HepG2 (cell line): ENCODE data around the gene SYNM. TPM values are rescaled to one million over a fixed set of nuclear protein-coding genes. Genes with fewer than 3 reads are reported as not detected.
A peak's percentile ranks its signal among the peaks of the same experiment; 100 is the strongest.

Experiments
- ATAC-seq: fragments of 200-7000 bp; cut with Tn5 transposase; 3 replicates; pipeline ENCODE4 v1.9.1; 2020; ENCODE audit warnings: mild to moderate bottlenecking, moderate library complexity
- BruUV-seq: library from RNA; stranded (reverse); fragments of 400-500 nt; replicated peaks from 2 replicates; lab custom pipeline; 2021; lab: Mats Ljungman, UMichigan
- CTCF ChIA-PET: fragments of 300-600 bp; formaldehyde crosslinking; extraction: SDS; loops from one replicate; lab custom pipeline; 2021; ENCODE audit warnings: low total read pairs, inconsistent platforms, low intra/inter-chr PET ratio; lab: Yijun Ruan, JAX
- POLR2A ChIA-PET: fragments of 350-600 bp; sonication (Branson Sonifier 250); formaldehyde crosslinking; loops from one replicate; lab custom pipeline; 2020; ENCODE audit warnings: antibody characterized with exemption, inconsistent platforms; lab: Yijun Ruan, JAX
- DNase-seq: peaks from one replicate; pipeline ENCODE4 v3.0.0-alpha.2; 2015; ENCODE audit warnings: low spot score
- FAIRE-seq: peaks from 3 replicates; lab custom pipeline; 2011; peaks lifted over from hg19 to GRCh38; lab: Jason Lieb, UNC
- H2AFZ ChIP-seq: one replicate; pipeline ENCODE4 v1.6.1; 2011; ENCODE audit warnings: low read length, inconsistent platforms
- H3K27ac ChIP-seq: fragments of 300-600 bp; 3 replicates; pipeline ENCODE4 v1.8.0; 2011; ENCODE audit warnings: mixed run types, mild to moderate bottlenecking, mixed read lengths, low read length, inconsistent platforms; ENCODE audit not compliant: insufficient read depth; ENCODE audit errors: extremely low read length
- H3K27me3 ChIP-seq, 2 experiments: fragments of 200-600 bp in 1 of 2; 2 replicates in 1 of 2; 3 replicates in 1 of 2; pipeline versions ENCODE4 v1.6.0 to v1.8.0; 2011; ENCODE audit warnings: low read length in 2 of 2, mild to moderate bottlenecking in 2 of 2, moderate library complexity in 2 of 2, inconsistent platforms in 1 of 2; ENCODE audit not compliant: insufficient read depth in 2 of 2, control insufficient read depth in 1 of 2
- H3K36me3 ChIP-seq, 2 experiments: fragments of 200-600 bp in 1 of 2; replicated peaks in 1 of 2; 2 replicates in 1 of 2; 3 replicates in 1 of 2; pipeline versions ENCODE4 v1.5.1 to v1.8.0; 2011; ENCODE audit warnings: low read length in 2 of 2, inconsistent platforms in 1 of 2; ENCODE audit not compliant: insufficient read depth in 2 of 2, control insufficient read depth in 1 of 2
- H3K4me1 ChIP-seq: 2 replicates; pipeline ENCODE4 v1.5.1; 2012; ENCODE audit warnings: low read length, inconsistent platforms; ENCODE audit not compliant: insufficient read depth
- H3K4me2 ChIP-seq: 2 replicates; pipeline ENCODE4 v1.6.0; 2011; ENCODE audit warnings: low read depth, low read length, inconsistent platforms
- H3K4me3 ChIP-seq, 3 experiments: fragments of 200-600 bp in 1 of 3; sonication (generic), shearing (Covaris generic) in 1 of 3; replicated peaks in 1 of 3; 2 replicates each; pipeline ENCODE4 v1.5.1; 2011 to 2016; ENCODE audit warnings: low read length in 3 of 3, inconsistent platforms in 2 of 3, low read depth in 2 of 3, mild to moderate bottlenecking in 2 of 3, control low read depth in 1 of 3, mixed read lengths in 1 of 3; ENCODE audit not compliant: insufficient read depth in 1 of 3
- H3K79me2 ChIP-seq: one replicate; pipeline ENCODE4 v1.6.1; 2011; ENCODE audit warnings: low read length, inconsistent platforms; ENCODE audit not compliant: insufficient read depth
- H3K9ac ChIP-seq: 2 replicates; pipeline ENCODE4 v1.6.0; 2011; ENCODE audit warnings: mild to moderate bottlenecking, low read depth, low read length, inconsistent platforms; ENCODE audit not compliant: insufficient read depth
- H3K9me3 ChIP-seq: 2 replicates; pipeline ENCODE4 v1.5.1; 2012; ENCODE audit warnings: mild to moderate bottlenecking, low read length
- H4K20me1 ChIP-seq: 2 replicates; pipeline ENCODE4 v1.6.0; 2011; ENCODE audit warnings: inconsistent platforms, mild to moderate bottlenecking, low read length, moderate library complexity; ENCODE audit not compliant: insufficient read depth
- CAMTA2 ChIP-seq: sonication (generic); formaldehyde crosslinking; IDR thresholded peaks from 2 replicates; pipeline ENCODE4 v1.4.0; 2020; ENCODE audit warnings: mild to moderate bottlenecking, missing genetic modification reagents, borderline replicate concordance
- CBX5 ChIP-seq: sonication (generic); formaldehyde crosslinking; IDR thresholded peaks from 2 replicates; pipeline ENCODE4 v1.4.0; 2020; ENCODE audit warnings: missing genetic modification reagents, borderline replicate concordance
- KAT2B ChIP-seq: fragments of 150-350 bp; IDR thresholded peaks from 2 replicates; pipeline ENCODE4 v1.6.1; 2014; ENCODE audit warnings: low read depth, low read length, borderline replicate concordance
- MXI1 ChIP-seq: IDR thresholded peaks from 3 replicates; pipeline ENCODE4 v1.6.1; 2012; ENCODE audit warnings: low read depth, low read length, inconsistent platforms, borderline replicate concordance
- NFE2L2 ChIP-seq: fragments of 150-350 bp; IDR thresholded peaks from 2 replicates; pipeline ENCODE4 v1.6.1; 2014; ENCODE audit warnings: low read length
- NFKB2 ChIP-seq: sonication (generic); formaldehyde crosslinking; IDR thresholded peaks from 2 replicates; pipeline ENCODE4 v1.4.0; 2020; ENCODE audit warnings: missing genetic modification reagents, borderline replicate concordance
- PAWR ChIP-seq: sonication (generic); formaldehyde crosslinking; IDR thresholded peaks from 2 replicates; pipeline ENCODE4 v1.4.0; 2020; ENCODE audit warnings: missing genetic modification reagents, mild to moderate bottlenecking, borderline replicate concordance
- RBM22 ChIP-seq: fragments of 200-400 bp; formaldehyde crosslinking; optimal IDR thresholded peaks from 2 replicates; pipeline ENCODE3; 2017; ENCODE audit warnings: mild to moderate bottlenecking, low read length, moderate library complexity
- SMAD9 ChIP-seq: sonication (generic); formaldehyde crosslinking; IDR thresholded peaks from 2 replicates; pipeline ENCODE4 v1.5.1; 2020; ENCODE audit warnings: mild to moderate bottlenecking, missing genetic modification reagents
- ZNF124 ChIP-seq: sonication (generic); formaldehyde crosslinking; IDR thresholded peaks from 2 replicates; pipeline ENCODE4 v1.4.0; 2020; ENCODE audit warnings: missing genetic modification reagents
- WGBS: methylation state at CpG from one replicate; pipeline ENCODE4 v1.1.6; 2017; ENCODE audit warnings: low lambda C conversion rate; 5-methylcytosine and 5-hydroxymethylcytosine counted together
- in situ Hi-C: cut with HindIII; loops from 2 replicates; pipeline ENCODE4 v1.10.0; 2017; ENCODE audit warnings: low pct_unique_long_range_greater_than_20kb; ENCODE audit not compliant: extremely low pct_ligation_motif_present
- intact Hi-C: fragments of 100-400 bp; cut with micrococcal nuclease; formaldehyde crosslinking; loops from one replicate; pipeline ENCODE4 v1.10.0; 2022; ENCODE audit not compliant: unreplicated experiment
- polyA plus RNA-seq, 8 experiments: library from polyadenylated mRNA; depleted of rRNA in 3 of 8; stranded (reverse) in 7 of 8; unstranded in 1 of 8; fragments of >200 nt; fragmentation: Illumina TruSeq in 4 of 8; extraction: Trizol in 4 of 8; gene quantifications; 2 replicates each; pipeline versions ENCODE4 v1.2.1 to v1.2.3, GENCODE V29; 2011 to 2016; ENCODE audit warnings: low read depth in 4 of 8, missing spikeins in 1 of 8, mixed read lengths in 1 of 8; ENCODE audit not compliant: insufficient read depth in 1 of 8
- total RNA-seq, 5 experiments: library from RNA; depleted of rRNA; stranded (reverse); fragments of >200 nt; fragmentation: Illumina TruSeq; extraction: Trizol; gene quantifications; 2 replicates each; pipeline ENCODE4 v1.2.3, GENCODE V29; 2016; ENCODE audit warnings: low read depth in 1 of 5
- TF ChIP-seq, protein P1 (sequence below): sonication (generic); formaldehyde crosslinking; IDR thresholded peaks from 2 replicates; pipeline ENCODE4 v1.5.0; 2020; ENCODE audit warnings: mild to moderate bottlenecking, missing genetic modification reagents
- TF ChIP-seq, protein P2 (sequence below): sonication (generic); formaldehyde crosslinking; IDR thresholded peaks from one replicate; pipeline ENCODE4 v1.5.1; 2020; ENCODE audit warnings: mild to moderate bottlenecking, missing genetic modification reagents; ENCODE audit errors: not compliant biosample characterization
- TF ChIP-seq, protein P3 (sequence below): IDR thresholded peaks from 2 replicates; pipeline ENCODE4 v1.6.1; 2018; ENCODE audit warnings: missing genetic modification reagents

SYNM gene
- total and polyA plus RNA-seq, 2 of the 13 experiments (the other 11 are each of a cell fraction or from before 2014, with no cell fraction given): 1.1 to 3.7 TPM

DNA sequence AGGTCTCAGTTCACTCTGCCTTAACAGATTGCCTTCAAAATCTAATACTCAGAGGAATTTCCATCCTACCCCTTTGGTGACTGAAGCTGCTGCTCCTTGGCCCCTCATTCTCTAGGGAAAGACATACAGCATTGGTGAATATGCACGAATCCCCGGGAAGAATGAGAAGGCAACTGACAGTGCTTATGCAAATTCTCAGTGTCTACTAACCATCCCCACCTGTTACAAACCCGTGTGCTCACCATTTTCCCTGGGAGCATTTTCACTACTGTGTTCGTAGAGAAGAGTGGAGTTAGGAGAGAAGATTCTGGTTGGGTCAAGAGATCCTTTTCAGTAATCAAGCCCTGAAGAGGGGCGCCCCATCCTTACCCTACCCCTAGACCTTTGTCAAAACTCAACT, 37.7 kb downstream of the SYNM start (continued):
- no peak for TF ChIP-seq CBX5 (CRISPR knock-in tag)
- TF ChIP-seq MXI1: no peak
- TF ChIP-seq, protein P1, sequence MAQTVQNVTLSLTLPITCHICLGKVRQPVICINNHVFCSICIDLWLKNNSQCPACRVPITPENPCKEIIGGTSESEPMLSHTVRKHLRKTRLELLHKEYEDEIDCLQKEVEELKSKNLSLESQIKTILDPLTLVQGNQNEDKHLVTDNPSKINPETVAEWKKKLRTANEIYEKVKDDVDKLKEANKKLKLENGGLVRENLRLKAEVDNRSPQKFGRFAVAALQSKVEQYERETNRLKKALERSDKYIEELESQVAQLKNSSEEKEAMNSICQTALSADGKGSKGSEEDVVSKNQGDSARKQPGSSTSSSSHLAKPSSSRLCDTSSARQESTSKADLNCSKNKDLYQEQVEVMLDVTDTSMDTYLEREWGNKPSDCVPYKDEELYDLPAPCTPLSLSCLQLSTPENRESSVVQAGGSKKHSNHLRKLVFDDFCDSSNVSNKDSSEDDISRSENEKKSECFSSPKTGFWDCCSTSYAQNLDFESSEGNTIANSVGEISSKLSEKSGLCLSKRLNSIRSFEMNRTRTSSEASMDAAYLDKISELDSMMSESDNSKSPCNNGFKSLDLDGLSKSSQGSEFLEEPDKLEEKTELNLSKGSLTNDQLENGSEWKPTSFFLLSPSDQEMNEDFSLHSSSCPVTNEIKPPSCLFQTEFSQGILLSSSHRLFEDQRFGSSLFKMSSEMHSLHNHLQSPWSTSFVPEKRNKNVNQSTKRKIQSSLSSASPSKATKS (CRISPR knock-in tag): no peak
- no peak for TF ChIP-seq ZNF124
- no peak for TF ChIP-seq KAT2B
- TF ChIP-seq CAMTA2 (CRISPR knock-in tag): no peak

DNA sequence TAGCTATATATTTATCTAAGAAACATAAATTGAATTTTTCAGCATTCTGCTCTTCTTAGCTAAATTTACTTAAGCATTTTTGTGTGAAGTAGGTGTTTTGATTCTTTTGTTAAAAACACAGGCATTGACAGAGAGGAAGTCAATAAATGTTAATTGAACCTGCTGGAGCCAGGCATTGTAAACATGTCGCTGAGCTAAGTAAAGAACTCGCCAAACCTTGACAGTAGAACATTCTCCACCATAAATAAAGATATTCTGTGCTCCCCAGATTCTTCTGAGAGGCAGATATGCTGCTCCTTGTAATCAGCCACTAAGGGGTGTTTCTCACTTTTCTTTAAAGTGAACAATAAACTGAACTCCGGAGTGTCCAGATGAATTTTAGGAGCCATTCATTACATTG, 38.4 kb downstream of the SYNM start:
- Histone ChIP-seq H3K79me2 (no peaks in the 10 kb centered on the region), H3K4me1 (peaks cover 12% of the 10 kb centered on the region), H3K27ac (no peak overlapping the region), H2AFZ (no peak overlapping the region), H3K9ac (no peak overlapping the region), H4K20me1 (no peaks in the 10 kb centered on the region), H3K4me2 (no peak overlapping the region), H3K4me3 (no peak overlapping the region), H3K9me3 (no peaks in the 10 kb centered on the region), H3K36me3 (peaks cover 0 to 2% of the 10 kb centered on the region in 2 experiments; a peak in 1 of 5 replicates), H3K27me3 (no peaks in the 10 kb centered on the region)
- in situ Hi-C loops: no loop called here
- CTCF ChIA-PET: no interaction called here
- 82% methylated on average over 3 of the region's 3 CpGs for WGBS
- BruUV-seq: no TSS peak
- POLR2A ChIA-PET: interaction anchor here (1.5 kb wide), 1 partner anchor 8 kb away, joined by 6 read pairs; no protein-coding TSS in a partner anchor
- FAIRE-seq: no peak
- peak; percentile 31; the same call in 1 of the 3 replicates for ATAC-seq
- no peak for DNase-seq
- intact Hi-C loops: no loop called here
- TF ChIP-seq SMAD9 (no peak), NFKB2 (CRISPR knock-in tag) (no peak), NFE2L2 (no peak), PAWR (CRISPR knock-in tag) (no peak), RBM22 (no peak)
- TF ChIP-seq, protein P2, sequence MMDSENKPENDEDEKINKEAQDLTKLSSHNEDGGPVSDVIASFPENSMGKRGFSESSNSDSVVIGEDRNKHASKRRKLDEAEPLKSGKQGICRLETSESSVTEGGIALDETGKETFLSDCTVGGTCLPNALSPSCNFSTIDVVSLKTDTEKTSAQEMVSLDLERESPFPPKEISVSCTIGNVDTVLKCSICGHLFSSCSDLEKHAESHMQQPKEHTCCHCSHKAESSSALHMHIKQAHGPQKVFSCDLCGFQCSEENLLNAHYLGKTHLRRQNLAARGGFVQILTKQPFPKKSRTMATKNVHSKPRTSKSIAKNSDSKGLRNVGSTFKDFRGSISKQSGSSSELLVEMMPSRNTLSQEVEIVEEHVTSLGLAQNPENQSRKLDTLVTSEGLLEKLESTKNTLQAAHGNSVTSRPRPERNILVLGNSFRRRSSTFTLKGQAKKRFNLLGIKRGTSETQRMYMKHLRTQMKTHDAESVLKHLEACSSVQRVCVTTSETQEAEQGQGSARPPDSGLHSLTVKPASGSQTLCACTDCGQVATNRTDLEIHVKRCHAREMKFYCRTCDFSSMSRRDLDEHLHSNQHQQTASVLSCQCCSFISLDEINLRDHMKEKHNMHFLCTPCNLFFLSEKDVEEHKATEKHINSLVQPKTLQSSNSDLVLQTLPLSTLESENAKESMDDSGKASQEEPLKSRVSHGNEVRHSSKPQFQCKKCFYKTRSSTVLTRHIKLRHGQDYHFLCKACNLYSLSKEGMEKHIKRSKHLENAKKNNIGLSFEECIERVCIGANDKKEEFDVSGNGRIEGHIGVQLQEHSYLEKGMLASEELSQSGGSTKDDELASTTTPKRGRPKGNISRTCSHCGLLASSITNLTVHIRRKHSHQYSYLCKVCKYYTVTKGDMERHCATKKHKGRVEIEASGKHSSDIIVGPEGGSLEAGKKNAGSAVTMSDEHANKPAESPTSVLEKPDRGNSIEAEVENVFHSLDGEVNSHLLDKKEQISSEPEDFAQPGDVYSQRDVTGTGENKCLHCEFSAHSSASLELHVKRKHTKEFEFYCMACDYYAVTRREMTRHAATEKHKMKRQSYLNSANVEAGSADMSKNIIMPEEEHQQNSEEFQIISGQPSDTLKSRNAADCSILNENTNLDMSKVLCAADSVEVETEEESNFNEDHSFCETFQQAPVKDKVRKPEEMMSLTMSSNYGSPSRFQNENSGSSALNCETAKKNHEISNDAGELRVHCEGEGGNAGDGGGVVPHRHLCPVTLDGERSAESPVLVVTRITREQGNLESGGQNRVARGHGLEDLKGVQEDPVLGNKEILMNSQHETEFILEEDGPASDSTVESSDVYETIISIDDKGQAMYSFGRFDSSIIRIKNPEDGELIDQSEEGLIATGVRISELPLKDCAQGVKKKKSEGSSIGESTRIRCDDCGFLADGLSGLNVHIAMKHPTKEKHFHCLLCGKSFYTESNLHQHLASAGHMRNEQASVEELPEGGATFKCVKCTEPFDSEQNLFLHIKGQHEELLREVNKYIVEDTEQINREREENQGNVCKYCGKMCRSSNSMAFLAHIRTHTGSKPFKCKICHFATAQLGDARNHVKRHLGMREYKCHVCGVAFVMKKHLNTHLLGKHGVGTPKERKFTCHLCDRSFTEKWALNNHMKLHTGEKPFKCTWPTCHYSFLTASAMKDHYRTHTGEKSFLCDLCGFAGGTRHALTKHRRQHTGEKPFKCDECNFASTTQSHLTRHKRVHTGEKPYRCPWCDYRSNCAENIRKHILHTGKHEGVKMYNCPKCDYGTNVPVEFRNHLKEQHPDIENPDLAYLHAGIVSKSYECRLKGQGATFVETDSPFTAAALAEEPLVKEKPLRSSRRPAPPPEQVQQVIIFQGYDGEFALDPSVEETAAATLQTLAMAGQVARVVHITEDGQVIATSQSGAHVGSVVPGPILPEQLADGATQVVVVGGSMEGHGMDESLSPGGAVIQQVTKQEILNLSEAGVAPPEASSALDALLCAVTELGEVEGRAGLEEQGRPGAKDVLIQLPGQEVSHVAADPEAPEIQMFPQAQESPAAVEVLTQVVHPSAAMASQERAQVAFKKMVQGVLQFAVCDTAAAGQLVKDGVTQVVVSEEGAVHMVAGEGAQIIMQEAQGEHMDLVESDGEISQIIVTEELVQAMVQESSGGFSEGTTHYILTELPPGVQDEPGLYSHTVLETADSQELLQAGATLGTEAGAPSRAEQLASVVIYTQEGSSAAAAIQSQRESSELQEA: no peak
- TF ChIP-seq, protein P3, sequence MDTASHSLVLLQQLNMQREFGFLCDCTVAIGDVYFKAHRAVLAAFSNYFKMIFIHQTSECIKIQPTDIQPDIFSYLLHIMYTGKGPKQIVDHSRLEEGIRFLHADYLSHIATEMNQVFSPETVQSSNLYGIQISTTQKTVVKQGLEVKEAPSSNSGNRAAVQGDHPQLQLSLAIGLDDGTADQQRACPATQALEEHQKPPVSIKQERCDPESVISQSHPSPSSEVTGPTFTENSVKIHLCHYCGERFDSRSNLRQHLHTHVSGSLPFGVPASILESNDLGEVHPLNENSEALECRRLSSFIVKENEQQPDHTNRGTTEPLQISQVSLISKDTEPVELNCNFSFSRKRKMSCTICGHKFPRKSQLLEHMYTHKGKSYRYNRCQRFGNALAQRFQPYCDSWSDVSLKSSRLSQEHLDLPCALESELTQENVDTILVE: no peak
